ENCODE results near the gene EPHA2. TPM values are rescaled to one million over a fixed set of nuclear protein-coding genes. Genes with fewer than 3 reads are reported as not detected.

The EPHA2 gene
- total RNA-seq, 1 donor from 2014 or later, result 144 TPM

DNA sequence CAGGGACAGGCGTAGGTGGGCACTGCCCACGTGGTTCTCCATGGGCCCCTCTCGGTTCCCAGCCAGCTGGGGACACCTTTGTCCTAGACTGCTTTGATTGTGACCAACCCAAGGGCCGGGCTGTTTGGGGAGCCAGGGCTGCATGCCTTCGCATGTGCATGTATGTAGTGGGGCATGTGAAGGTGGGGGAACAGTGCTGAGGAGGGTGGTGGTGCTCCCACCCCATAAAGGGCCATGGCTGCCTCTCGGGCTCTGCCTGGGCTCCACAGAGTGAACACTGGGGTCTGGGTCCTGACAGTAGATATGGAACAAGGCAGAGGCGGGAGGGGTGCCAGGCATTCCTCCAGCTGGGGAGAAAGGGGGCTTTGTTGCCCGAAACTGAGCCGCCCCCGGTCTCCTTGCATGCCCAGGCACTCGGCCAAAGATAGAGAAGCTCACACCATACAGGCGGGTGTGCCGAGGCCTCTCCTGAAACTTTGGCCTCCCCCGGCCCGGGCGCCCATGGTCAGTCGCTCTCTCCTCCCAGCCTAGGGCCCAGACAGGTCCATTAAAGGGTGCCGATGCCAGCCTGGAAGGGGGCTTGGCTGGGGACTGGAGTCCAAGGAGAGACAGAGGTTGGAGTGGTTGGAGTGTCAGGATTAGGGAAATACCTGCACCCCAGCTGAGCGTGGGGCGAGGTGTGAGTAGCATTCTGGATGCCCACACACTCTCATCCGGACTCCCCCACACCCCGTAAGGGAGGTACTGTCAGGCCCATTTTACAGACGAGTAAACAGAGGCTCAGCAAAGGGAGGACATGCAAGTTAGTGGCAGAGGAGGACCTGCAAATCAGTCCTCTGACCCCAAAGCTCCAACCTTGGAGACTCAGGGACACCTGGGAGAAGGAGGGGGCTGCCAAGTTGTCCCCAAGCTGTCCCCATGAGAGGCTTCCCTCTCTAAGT, 41.1 kb downstream of the EPHA2 start:
- no peaks in the 10 kb centered on the region for H3K36me3 ChIP-seq (ENCODE audit: control insufficient read depth, insufficient read depth, low read length)
- FAIRE-seq (no peak), DNase-seq (ENCODE audit: low read depth) (no peak)
- TF ChIP-seq, protein P1, sequence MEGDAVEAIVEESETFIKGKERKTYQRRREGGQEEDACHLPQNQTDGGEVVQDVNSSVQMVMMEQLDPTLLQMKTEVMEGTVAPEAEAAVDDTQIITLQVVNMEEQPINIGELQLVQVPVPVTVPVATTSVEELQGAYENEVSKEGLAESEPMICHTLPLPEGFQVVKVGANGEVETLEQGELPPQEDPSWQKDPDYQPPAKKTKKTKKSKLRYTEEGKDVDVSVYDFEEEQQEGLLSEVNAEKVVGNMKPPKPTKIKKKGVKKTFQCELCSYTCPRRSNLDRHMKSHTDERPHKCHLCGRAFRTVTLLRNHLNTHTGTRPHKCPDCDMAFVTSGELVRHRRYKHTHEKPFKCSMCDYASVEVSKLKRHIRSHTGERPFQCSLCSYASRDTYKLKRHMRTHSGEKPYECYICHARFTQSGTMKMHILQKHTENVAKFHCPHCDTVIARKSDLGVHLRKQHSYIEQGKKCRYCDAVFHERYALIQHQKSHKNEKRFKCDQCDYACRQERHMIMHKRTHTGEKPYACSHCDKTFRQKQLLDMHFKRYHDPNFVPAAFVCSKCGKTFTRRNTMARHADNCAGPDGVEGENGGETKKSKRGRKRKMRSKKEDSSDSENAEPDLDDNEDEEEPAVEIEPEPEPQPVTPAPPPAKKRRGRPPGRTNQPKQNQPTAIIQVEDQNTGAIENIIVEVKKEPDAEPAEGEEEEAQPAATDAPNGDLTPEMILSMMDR (IDR thresholded peaks at IDR 0.05; ENCODE audit: insufficient read depth, low read length, severe bottlenecking), result no peak
- no peak overlapping the region for H3K4me3 ChIP-seq (ENCODE audit: low read depth, low read length)
- no peaks in the 10 kb centered on the region for H3K27me3 ChIP-seq (ENCODE audit: control insufficient read depth, insufficient read depth, low read length)

DNA sequence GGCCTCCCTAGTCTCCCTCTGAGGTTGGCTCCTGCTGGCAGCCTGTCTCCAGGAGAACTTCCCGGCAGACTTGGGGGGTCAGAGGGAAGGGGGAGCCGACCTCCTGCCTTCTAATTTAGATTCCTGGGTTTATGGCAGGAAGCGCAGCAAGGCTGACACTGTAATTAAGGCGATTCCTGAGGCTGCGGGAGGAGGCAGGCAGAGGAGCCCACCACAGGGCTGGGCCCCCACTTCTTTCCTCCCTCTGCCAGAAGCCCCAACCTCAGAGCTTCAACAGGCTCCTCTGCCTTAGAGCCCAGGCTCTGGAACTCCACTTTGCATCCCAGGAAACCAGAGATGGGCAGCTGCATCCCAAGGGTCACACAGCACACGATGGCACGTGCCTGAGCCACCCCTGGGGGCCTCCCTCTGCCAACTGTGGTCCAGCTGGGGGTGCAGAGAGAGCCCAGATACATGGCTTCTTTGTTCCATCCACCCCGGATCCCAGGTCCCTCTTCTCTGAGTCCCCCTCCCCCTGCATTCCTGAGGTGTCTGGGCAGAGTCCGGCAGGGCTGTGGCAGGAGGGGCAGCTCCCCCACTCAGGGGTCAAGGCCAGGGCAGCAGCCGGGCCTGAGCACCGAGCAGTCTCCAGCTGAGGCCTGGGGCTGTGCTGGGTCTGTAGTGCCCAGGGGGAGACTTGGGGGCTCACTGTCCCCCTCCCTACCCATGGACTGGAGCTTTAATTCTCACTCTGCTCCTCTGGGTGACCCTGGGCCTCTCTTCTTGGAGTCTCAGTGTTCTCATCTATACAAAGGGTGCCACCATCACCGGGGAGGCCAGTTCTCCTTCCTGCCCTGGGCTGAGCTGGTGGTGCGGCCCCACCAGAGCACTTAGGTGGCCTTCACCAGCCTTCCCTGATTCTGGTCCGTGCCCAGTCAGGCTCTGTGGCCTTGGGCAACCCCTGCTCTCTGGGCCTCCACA, 43.0 kb downstream of the EPHA2 start:
- DNase-seq (ENCODE audit: low read depth), result no peak
- Histone ChIP-seq H3K27me3 (ENCODE audit: control insufficient read depth, insufficient read depth, low read length) (no peaks in the 10 kb centered on the region), H3K4me3 (ENCODE audit: low read depth, low read length) (no peak overlapping the region), H3K36me3 (ENCODE audit: control insufficient read depth, insufficient read depth, low read length) (no peaks in the 10 kb centered on the region)
- TF ChIP-seq, protein P1 (IDR thresholded peaks at IDR 0.05; ENCODE audit: insufficient read depth, low read length, severe bottlenecking), result no peak
- no peak for FAIRE-seq

DNA sequence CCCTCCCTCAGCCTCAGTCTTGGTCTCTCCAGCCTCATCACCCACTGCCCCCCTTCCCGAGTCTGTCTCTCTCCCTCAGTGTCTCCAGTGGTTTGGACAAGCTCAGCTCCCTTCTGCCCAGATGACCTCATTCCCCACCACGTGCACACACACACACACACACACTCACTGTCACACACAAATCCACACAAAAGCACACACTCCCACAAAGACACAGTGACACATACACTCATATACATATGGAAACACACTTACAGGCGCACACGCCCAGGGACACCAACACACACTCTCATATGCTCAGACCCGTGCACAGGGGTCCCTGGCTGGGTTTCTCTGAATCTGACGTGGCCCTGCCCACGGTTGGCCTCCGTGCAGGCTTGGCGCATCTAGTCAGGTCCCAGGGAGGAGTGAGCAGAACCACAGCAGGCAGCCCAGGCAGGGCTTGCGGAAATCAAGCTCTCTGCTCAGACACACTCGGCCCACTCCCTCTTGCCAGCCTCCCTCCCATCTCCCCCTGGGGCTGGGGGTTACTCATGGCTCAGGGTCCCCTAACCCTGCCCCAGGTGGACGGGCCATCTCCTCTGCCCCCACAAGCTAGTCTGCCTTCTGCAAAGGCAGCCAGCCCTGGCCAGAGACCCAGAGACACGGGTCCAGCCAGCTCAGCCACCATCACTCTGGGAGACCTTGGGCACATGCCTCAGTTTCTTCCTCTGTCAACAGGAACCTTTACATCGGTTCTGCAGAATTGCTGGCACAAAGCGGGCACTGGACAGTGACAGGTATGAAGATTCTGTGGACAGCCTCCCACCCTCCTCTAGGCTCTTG, 43.9 kb downstream of the EPHA2 start:
- TF ChIP-seq, protein P1 (IDR thresholded peaks at IDR 0.05; ENCODE audit: insufficient read depth, low read length, severe bottlenecking), result no peak
- no peaks in the 10 kb centered on the region for H3K27me3 ChIP-seq (ENCODE audit: control insufficient read depth, insufficient read depth, low read length)
- DNase-seq (ENCODE audit: low read depth) (no peak), FAIRE-seq (no peak)
- no peak overlapping the region for H3K4me3 ChIP-seq (ENCODE audit: low read depth, low read length)
- H3K36me3 ChIP-seq (ENCODE audit: control insufficient read depth, insufficient read depth, low read length), result no peaks in the 10 kb centered on the region

DNA sequence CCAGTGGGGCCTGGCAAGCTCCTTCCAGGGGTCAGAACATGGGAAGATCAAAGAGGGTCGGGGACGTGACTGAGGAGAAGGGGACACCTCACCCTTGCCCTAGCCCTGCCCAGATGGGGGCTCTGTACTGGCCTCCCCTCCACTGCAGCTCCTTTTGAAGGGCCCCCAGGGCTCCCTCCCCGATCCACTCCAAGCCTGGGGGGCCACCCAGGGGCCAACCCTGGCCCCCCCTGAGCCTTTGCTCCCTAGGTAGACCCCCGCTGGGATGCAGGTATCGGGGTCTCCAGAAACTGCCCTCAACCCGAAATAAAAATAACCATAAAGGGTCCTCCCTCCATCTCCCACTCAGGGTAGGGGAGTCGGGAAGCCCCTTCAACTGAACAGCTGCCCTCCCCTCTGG, 45.0 kb downstream of the EPHA2 start:
- no peaks in the 10 kb centered on the region for H3K36me3 ChIP-seq (ENCODE audit: control insufficient read depth, insufficient read depth, low read length)
- DNase-seq (ENCODE audit: low read depth) (no peak), FAIRE-seq (no peak)
- no peaks in the 10 kb centered on the region for H3K27me3 ChIP-seq (ENCODE audit: control insufficient read depth, insufficient read depth, low read length)
- TF ChIP-seq, protein P1 (IDR thresholded peaks at IDR 0.05; ENCODE audit: insufficient read depth, low read length, severe bottlenecking), result no peak
- H3K4me3 ChIP-seq (ENCODE audit: low read depth, low read length), result no peak overlapping the region

DNA sequence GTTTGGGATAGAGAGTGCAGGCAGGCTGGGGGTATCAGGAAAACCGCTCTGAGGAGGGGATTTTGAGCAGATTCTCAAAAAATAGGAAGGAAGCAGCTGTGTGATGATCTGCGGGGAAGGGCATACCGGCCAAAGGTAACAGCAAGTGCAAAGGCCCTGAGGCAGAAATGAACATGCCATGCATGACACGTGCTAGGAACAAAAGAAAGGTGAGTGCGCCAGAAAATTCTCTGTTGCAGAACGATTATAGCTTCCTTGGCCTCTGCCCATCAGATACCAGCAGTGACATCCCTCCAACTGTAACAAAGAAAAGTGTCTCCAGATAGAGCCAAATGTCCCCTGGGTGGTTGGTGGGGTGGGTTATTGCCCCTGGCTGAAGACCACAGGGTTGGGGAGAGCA, 45.4 kb downstream of the EPHA2 start:
- FAIRE-seq (no peak), DNase-seq (ENCODE audit: low read depth) (no peak)
- TF ChIP-seq, protein P1 (IDR thresholded peaks at IDR 0.05; ENCODE audit: insufficient read depth, low read length, severe bottlenecking), result no peak
- Histone ChIP-seq H3K36me3 (ENCODE audit: control insufficient read depth, insufficient read depth, low read length) (no peaks in the 10 kb centered on the region), H3K27me3 (ENCODE audit: control insufficient read depth, insufficient read depth, low read length) (no peaks in the 10 kb centered on the region), H3K4me3 (ENCODE audit: low read depth, low read length) (no peak overlapping the region)
